MM.1S (cell line): Measurements from ENCODE around the gene MED1.
A peak's percentile ranks its signal among the peaks of the same experiment; 100 is the strongest.

Experiments
- DNase-seq: peaks from one replicate; pipeline ENCODE4 v3.0.0-alpha.2; 2015
- H2AFZ ChIP-seq: fragments of 300-600 bp; sonication (generic); 2 replicates; pipeline ENCODE4 v1.6.0; 2016; ENCODE audit warnings: antibody characterized with exemption, low read length
- H3F3A ChIP-seq: fragments of 300-600 bp; sonication (generic); 2 replicates; pipeline ENCODE4 v1.6.1; 2016; ENCODE audit warnings: mild to moderate bottlenecking, antibody characterized with exemption, low read length, moderate library complexity, mixed read lengths; ENCODE audit not compliant: insufficient read depth
- H3K27ac ChIP-seq: fragments of 300-600 bp; sonication (generic); 2 replicates; pipeline ENCODE4 v1.5.1; 2016; ENCODE audit warnings: mild to moderate bottlenecking, low read length
- H3K27me3 ChIP-seq: fragments of 300-600 bp; sonication (generic); replicated peaks from 2 replicates; pipeline ENCODE4 v1.6.0; 2016; ENCODE audit warnings: low read length; ENCODE audit not compliant: insufficient read depth
- H3K36me3 ChIP-seq: fragments of 300-600 bp; sonication (generic); replicated peaks from 2 replicates; pipeline ENCODE4 v1.6.1; 2016; ENCODE audit warnings: mild to moderate bottlenecking, low read length, mixed read lengths; ENCODE audit not compliant: insufficient read depth
- H3K4me1 ChIP-seq: fragments of 300-600 bp; sonication (generic); 2 replicates; pipeline ENCODE4 v1.6.1; 2016; ENCODE audit warnings: low read length, mixed read lengths
- H3K4me2 ChIP-seq: fragments of 300-600 bp; sonication (generic); 2 replicates; pipeline ENCODE4 v1.6.0; 2016; ENCODE audit warnings: low read depth, low read length
- H3K4me3 ChIP-seq: fragments of 300-600 bp; sonication (generic); 2 replicates; pipeline ENCODE4 v1.5.1; 2016; ENCODE audit warnings: low read length, mixed read lengths
- H3K79me2 ChIP-seq: fragments of 300-600 bp; sonication (generic); 2 replicates; pipeline ENCODE4 v1.6.1; 2016; ENCODE audit warnings: mixed run types, low read length, mixed read lengths
- H3K9ac ChIP-seq: fragments of 300-600 bp; sonication (generic); 2 replicates; pipeline ENCODE4 v1.6.1; 2016; ENCODE audit warnings: low read length, mixed read lengths
- H3K9me2 ChIP-seq: fragments of 300-600 bp; sonication (generic); replicated peaks from 2 replicates; pipeline ENCODE4 v1.6.1; 2016; ENCODE audit warnings: mild to moderate bottlenecking, low read length, mixed read lengths; ENCODE audit not compliant: insufficient read depth
- H3K9me3 ChIP-seq: fragments of 300-600 bp; sonication (generic); replicated peaks from 2 replicates; pipeline ENCODE4 v1.6.1; 2016; ENCODE audit warnings: mild to moderate bottlenecking, low read length, mixed read lengths; ENCODE audit not compliant: insufficient read depth
- H4K20me1 ChIP-seq: fragments of 300-600 bp; sonication (generic); 2 replicates; pipeline ENCODE4 v1.6.1; 2016; ENCODE audit warnings: mild to moderate bottlenecking, low read length, moderate library complexity, mixed read lengths; ENCODE audit not compliant: insufficient read depth
- EZH2 ChIP-seq: fragments of 300-600 bp; sonication (generic); optimal IDR thresholded peaks from 2 replicates; pipeline ENCODE3; 2017; ENCODE audit warnings: low read depth, mild to moderate bottlenecking, antibody characterized with exemption, low read length, mixed read lengths
- EZH2phosphoT487 ChIP-seq: fragments of 300-600 bp; sonication (generic); IDR thresholded peaks from 2 replicates; pipeline ENCODE4 v1.6.1; 2018; ENCODE audit warnings: antibody characterized with exemption, low read length
- TF ChIP-seq, protein P1 (sequence below): fragments of 300-600 bp; sonication (generic); IDR thresholded peaks from 2 replicates; pipeline ENCODE4 v1.5.1; 2016; ENCODE audit warnings: antibody characterized with exemption, low read length, mixed read lengths

The MED1 gene

DNA sequence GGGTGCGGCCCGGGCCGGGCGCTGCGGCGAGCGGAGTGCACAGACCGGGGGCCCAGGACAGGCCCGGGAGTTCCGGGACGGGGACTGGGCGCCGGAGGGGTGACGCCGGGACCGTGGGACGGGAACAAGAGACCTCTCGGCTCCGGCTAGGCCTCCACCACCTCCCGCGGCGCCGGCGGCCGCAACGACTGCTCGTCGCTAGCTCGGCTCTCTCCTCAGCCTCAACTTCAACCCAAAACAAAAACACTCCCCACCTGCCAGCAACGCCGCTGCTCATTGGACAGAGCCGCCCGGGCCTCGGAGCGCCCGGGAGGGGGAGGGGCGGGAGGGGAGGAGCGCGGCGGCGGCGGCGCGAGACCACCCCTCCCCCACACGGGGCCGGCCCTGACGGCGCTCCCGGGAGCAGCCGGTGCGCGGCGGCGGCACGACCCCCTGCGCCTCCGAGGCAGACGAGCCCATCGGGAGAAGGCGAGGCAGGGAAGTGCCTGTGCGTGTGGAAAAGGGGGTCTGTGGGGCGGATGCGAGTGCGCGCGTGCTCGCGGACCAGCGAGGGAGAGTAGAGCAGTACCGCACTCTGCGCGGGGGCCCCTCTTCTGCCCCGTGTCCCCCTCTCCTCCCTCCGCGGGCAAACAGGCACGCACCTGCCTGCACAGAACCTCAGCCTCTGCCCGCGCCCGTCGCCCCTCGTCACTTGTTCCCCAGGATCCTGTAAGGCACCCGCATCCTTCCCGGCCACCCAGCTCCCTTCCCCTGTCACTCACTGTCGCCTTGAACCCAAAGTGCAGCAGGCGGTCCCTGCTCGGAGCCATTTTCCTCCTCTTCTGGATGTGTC lies 49.4 kb downstream of the MED1 start, which contains the start of gene FBXL20:
Gene FBXL20, minus strand, starts transcription at position 215 of the 832 bp plus-strand sequence. CDS start 224 bp downstream, outside the sequence.
- H3K4me1 ChIP-seq: peaks cover 9% of the 10 kb centered on the region; the same call in 1 of the 2 replicates
- TF ChIP-seq EZH2 (no peak), EZH2phosphoT487 (no peak)
- TF ChIP-seq, protein P1, sequence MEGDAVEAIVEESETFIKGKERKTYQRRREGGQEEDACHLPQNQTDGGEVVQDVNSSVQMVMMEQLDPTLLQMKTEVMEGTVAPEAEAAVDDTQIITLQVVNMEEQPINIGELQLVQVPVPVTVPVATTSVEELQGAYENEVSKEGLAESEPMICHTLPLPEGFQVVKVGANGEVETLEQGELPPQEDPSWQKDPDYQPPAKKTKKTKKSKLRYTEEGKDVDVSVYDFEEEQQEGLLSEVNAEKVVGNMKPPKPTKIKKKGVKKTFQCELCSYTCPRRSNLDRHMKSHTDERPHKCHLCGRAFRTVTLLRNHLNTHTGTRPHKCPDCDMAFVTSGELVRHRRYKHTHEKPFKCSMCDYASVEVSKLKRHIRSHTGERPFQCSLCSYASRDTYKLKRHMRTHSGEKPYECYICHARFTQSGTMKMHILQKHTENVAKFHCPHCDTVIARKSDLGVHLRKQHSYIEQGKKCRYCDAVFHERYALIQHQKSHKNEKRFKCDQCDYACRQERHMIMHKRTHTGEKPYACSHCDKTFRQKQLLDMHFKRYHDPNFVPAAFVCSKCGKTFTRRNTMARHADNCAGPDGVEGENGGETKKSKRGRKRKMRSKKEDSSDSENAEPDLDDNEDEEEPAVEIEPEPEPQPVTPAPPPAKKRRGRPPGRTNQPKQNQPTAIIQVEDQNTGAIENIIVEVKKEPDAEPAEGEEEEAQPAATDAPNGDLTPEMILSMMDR: no peak
- peak; percentile 92 for DNase-seq
- peak within 1 kb of the TSS; percentile 91 for H3K4me2 ChIP-seq
- peaks cover 5% of the 10 kb centered on the region for H3F3A ChIP-seq
- H3K4me3 ChIP-seq: peak within 1 kb of the TSS; percentile 97
- no peaks in the 10 kb centered on the region; the same call in 1 of the 2 replicates for H3K36me3 ChIP-seq
- no peaks in the 10 kb centered on the region for H4K20me1 ChIP-seq
- H3K79me2 ChIP-seq: peaks cover 44% of the 10 kb centered on the region
- peak within 1 kb of the TSS; percentile 51; the same call in 1 of the 2 replicates for H3K27ac ChIP-seq
- H2AFZ ChIP-seq: peak within 1 kb of the TSS; percentile 94
- H3K9me2 ChIP-seq: no peaks in the 10 kb centered on the region
- H3K27me3 ChIP-seq: no peaks in the 10 kb centered on the region
- peak within 1 kb of the TSS; percentile 87 for H3K9ac ChIP-seq
- no peaks in the 10 kb centered on the region for H3K9me3 ChIP-seq

DNA sequence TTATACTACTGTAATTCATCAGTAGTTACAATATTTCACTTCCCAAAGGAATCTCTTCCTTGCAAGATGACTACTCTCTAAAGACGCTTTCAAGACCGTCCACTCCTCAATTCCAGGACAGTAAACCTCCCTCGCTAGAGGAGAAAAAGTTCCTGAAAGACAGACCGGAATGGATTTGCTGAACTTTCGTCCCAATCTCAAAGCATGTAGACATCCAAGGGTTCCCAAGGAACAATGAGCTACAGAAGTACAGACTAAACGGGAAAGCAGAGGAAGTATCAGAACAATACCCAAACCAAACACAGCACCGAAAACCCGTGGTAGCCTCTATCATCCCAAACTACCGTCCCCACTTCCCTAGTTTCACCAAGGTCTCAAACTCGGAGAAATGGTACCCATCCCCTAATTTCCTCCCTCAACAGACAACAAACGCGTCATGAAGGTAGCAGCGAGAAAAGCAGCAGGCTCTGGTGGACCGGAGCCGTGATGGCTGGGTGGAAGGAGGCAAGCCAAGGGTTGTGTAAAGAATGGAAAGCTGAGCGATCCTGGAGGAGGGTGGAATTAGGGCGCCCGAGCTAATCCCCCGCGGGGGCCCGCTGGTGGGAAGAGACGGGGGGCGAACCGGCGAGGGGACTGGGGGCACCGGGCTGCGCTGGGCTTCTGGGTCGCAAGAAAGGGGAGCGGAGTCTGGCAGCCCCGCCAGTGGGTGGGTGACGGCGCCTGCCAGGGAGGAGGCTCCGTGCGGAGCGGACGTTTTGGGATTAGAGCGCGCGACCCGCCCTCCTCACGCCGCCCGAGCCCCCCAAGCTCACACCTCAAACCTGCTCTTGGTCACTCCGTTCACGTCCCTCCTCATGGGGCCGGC lies 50.3 kb downstream of the MED1 start:
- H3K9ac ChIP-seq: peak overlapping the region; percentile 87
- no peaks in the 10 kb centered on the region; the same call in 1 of the 2 replicates for H3K36me3 ChIP-seq
- peak overlapping the region; percentile 45; the same call in 1 of the 2 replicates for H3K27ac ChIP-seq
- no peaks in the 10 kb centered on the region for H4K20me1 ChIP-seq
- H3K79me2 ChIP-seq: peaks cover 44% of the 10 kb centered on the region
- peak overlapping the region; percentile 94 for H2AFZ ChIP-seq
- H3K27me3 ChIP-seq: no peaks in the 10 kb centered on the region
- peak overlapping the region; percentile 97 for H3K4me3 ChIP-seq
- TF ChIP-seq EZH2phosphoT487 (no peak), EZH2 (no peak)
- TF ChIP-seq, protein P1: no peak
- peak overlapping the region; percentile 91 for H3K4me2 ChIP-seq
- DNase-seq: no peak
- peaks cover 9% of the 10 kb centered on the region; the same call in 1 of the 2 replicates for H3K4me1 ChIP-seq
- H3F3A ChIP-seq: peaks cover 5% of the 10 kb centered on the region
- H3K9me2 ChIP-seq: no peaks in the 10 kb centered on the region
- no peaks in the 10 kb centered on the region for H3K9me3 ChIP-seq

DNA sequence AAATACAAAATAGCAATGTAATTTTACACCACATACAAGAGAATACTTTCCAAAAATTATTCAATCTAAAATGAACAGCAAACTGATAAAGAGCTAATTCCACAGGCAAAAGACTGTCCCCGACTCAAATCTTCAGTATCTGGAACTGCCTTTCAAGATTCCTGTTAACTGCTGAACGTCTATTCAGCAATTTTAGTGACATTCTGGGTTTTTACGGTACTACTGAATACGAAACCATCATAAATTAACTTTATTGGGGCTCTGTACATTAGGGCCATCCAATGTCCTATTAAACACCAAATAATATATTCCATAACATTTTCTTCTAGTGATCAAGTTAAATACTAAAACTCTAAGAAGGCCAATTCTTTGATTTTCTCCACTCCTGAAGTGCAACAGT lies 51.3 kb downstream of the MED1 start:
- peaks cover 51% of the 10 kb centered on the region for H3K79me2 ChIP-seq
- no peak overlapping the region for H2AFZ ChIP-seq
- H3K9me2 ChIP-seq: no peaks in the 10 kb centered on the region
- H4K20me1 ChIP-seq: no peaks in the 10 kb centered on the region
- H3F3A ChIP-seq: peaks cover 5% of the 10 kb centered on the region
- H3K9ac ChIP-seq: no peak overlapping the region
- no peaks in the 10 kb centered on the region for H3K9me3 ChIP-seq
- H3K27me3 ChIP-seq: no peaks in the 10 kb centered on the region
- H3K4me1 ChIP-seq: peaks cover 9% of the 10 kb centered on the region; the same call in 1 of the 2 replicates
- DNase-seq: no peak
- no peaks in the 10 kb centered on the region; the same call in 1 of the 2 replicates for H3K36me3 ChIP-seq
- H3K4me2 ChIP-seq: peak overlapping the region; percentile 91; the same call in 1 of the 2 replicates
- H3K4me3 ChIP-seq: peak overlapping the region; percentile 97; the same call in 1 of the 2 replicates
- no peak for TF ChIP-seq EZH2phosphoT487
- TF ChIP-seq, protein P1: no peak
- no peak for TF ChIP-seq EZH2
- no peak overlapping the region for H3K27ac ChIP-seq
